ENCODE results near the gene ARHGAP21. TPM values are rescaled to one million over a fixed set of nuclear protein-coding genes. Genes with fewer than 3 reads are reported as not detected.

The ARHGAP21 gene
- total RNA-seq, 1 donor from 2014 or later: 102 TPM

GRCh38 chr10:24542314-24543270 lies 181.1 kb downstream of the ARHGAP21 start:
- no peak for DNase-seq (ENCODE audit: low spot score)

DNA sequence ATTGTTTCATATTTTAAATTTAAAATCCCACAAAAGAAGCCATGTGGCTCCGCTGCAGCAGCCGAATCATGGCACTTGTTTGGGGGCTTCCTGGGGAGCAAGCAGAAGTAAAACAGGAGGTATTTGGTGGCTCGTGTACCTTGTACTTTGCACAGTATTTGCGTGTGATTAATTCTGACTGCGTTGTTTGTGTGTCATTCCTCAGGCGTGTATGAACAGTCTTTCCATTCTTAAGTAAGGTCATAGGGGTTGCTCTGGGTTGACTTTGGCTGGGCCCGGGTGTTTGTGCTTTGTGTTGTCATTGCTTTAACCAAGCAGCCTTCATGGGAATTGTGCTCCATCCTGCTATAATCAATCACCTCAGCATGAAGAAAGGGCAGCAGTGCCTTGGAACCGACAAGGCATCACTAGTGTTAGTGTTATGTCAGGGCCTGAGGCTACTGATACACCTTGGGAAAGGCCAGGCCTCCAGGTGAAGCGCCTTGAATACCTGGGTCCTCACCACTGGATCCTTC lies 182.4 kb downstream of the ARHGAP21 start:
- no peak for DNase-seq (ENCODE audit: low spot score)

- DNase-seq (ENCODE audit: low spot score): no peak
These were observed 187.1 kb downstream of the ARHGAP21 start for GRCh38 chr10:24536636-24537035.

DNA sequence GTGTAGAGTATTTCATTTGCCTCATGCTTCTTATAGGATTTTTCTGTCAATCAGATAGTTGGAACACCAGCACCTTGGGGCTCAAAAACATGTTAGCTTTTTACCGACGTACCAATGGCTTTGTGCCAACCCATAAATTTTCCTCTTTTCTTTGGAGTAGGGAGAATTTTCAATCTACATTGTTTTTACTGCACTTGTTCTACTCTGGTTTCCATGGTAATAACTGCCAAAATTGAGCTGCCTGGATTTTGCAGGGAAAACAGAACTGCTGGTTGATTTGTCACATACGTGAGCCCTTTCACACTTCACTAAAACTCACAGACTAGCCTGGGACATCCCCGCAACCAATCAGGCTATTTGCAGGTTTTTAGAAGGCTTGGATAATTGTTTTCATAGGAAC lies 189.7 kb downstream of the ARHGAP21 start:
- DNase-seq (ENCODE audit: low spot score): no peak

Other genes with a start within 250 kb of the ARHGAP21 start
- 15.9 TPM for gene PRTFDC1, start 228.7 kb upstream of the ARHGAP21 start, total RNA-seq (ENCODE audit: insufficient read depth, low replicate concordance)

All from umbilical cord (tissue), 2 donors.